IMR-90 (cell line): ENCODE results near the gene ATP2B1. TPM values are rescaled to one million over a fixed set of nuclear protein-coding genes. Genes with fewer than 3 reads are reported as not detected.

ENCODE experiments used
- ATAC-seq: fragments of 200-7000 bp; cut with Tn5 transposase; 2 replicates; pipeline ENCODE4 v1.9.1; 2020; ENCODE audit warnings: low read depth, mild to moderate bottlenecking, moderate library complexity
- BruUV-seq: library from RNA; stranded (reverse); fragments of 400-500 nt; replicated peaks from 2 replicates; lab custom pipeline; 2021; lab: Mats Ljungman, UMichigan
- CTCF ChIA-PET: fragments of 300-600 bp; formaldehyde crosslinking; extraction: SDS; loops from one replicate; lab custom pipeline; 2021; ENCODE audit warnings: antibody characterized with exemption; lab: Yijun Ruan, JAX
- POLR2A ChIA-PET: fragments of 300-600 bp; sonication (Branson Sonifier 250); formaldehyde crosslinking; loops from one replicate; lab custom pipeline; 2022; ENCODE audit warnings: antibody characterized with exemption; ENCODE audit not compliant: unreplicated experiment; lab: Charles Lee
- DNase-seq: peaks from one replicate; pipeline ENCODE4 v3.0.0; 2013
- H2AFZ ChIP-seq: replicated peaks from 2 replicates; pipeline ENCODE3; 2013; ENCODE audit warnings: low read length, mild to moderate bottlenecking; ENCODE audit not compliant: poor library complexity
- H2AK5ac ChIP-seq: 2 replicates; pipeline ENCODE4 v1.6.1; 2013; ENCODE audit warnings: low read depth, low read length, inconsistent platforms
- H2AK9ac ChIP-seq: replicated peaks from 2 replicates; pipeline ENCODE3; 2013; ENCODE audit warnings: mild to moderate bottlenecking, low read depth, low read length, moderate library complexity; ENCODE audit not compliant: poor library complexity
- H2BK120ac ChIP-seq: 2 replicates; pipeline ENCODE4 v1.6.1; 2013; ENCODE audit warnings: low read depth, low read length, inconsistent platforms
- H2BK15ac ChIP-seq: 3 replicates; pipeline ENCODE4 v1.6.1; 2013; ENCODE audit warnings: low read depth, low read length, inconsistent platforms
- H2BK20ac ChIP-seq: 2 replicates; pipeline ENCODE4 v1.6.1; 2013; ENCODE audit warnings: low read depth, mild to moderate bottlenecking, inconsistent platforms, low read length, moderate library complexity
- H2BK5ac ChIP-seq: 2 replicates; pipeline ENCODE4 v1.6.1; 2013; ENCODE audit warnings: mild to moderate bottlenecking, low read depth, low read length, inconsistent platforms; ENCODE audit not compliant: poor library complexity, severe bottlenecking
- H3K14ac ChIP-seq: replicated peaks from 2 replicates; pipeline ENCODE4 v1.6.1; 2013; ENCODE audit warnings: low read depth, low read length, inconsistent platforms
- H3K18ac ChIP-seq: 2 replicates; pipeline ENCODE4 v1.6.1; 2013; ENCODE audit warnings: low read depth, low read length, control low read depth
- H3K23ac ChIP-seq: 2 replicates; pipeline ENCODE4 v1.6.1; 2013; ENCODE audit warnings: low read depth, low read length, inconsistent platforms
- H3K27ac ChIP-seq: 2 replicates; pipeline ENCODE4 v1.5.1; 2013; ENCODE audit warnings: mild to moderate bottlenecking, control low read depth, low read length; ENCODE audit not compliant: insufficient read depth
- H3K27me3 ChIP-seq: 2 replicates; pipeline ENCODE4 v1.6.1; 2013; ENCODE audit warnings: low read length; ENCODE audit not compliant: control insufficient read depth, insufficient read depth
- H3K36me3 ChIP-seq: 2 replicates; pipeline ENCODE4 v1.6.1; 2013; ENCODE audit warnings: low read length, mixed read lengths; ENCODE audit not compliant: control insufficient read depth, insufficient read depth
- H3K4ac ChIP-seq: 2 replicates; pipeline ENCODE4 v1.6.1; 2013; ENCODE audit warnings: low read depth, low read length, inconsistent platforms
- H3K4me1 ChIP-seq: 2 replicates; pipeline ENCODE4 v1.6.1; 2013; ENCODE audit warnings: low read length, mixed read lengths; ENCODE audit not compliant: control insufficient read depth, insufficient read depth
- H3K4me2 ChIP-seq: 2 replicates; pipeline ENCODE4 v1.6.1; 2013; ENCODE audit warnings: low read depth, mild to moderate bottlenecking, control low read depth, low read length, moderate library complexity
- H3K4me3 ChIP-seq: 2 replicates; pipeline ENCODE4 v1.5.1; 2013; ENCODE audit warnings: low read depth, mild to moderate bottlenecking, control low read depth, low read length, moderate library complexity; ENCODE audit not compliant: insufficient read depth
- H3K56ac ChIP-seq: 2 replicates; pipeline ENCODE4 v1.6.1; 2013; ENCODE audit warnings: low read length, inconsistent platforms; ENCODE audit not compliant: insufficient read depth; ENCODE audit errors: extremely low read depth
- H3K79me1 ChIP-seq, 2 experiments: 2 replicates each; pipeline ENCODE4 v1.6.1; 2013; ENCODE audit warnings: low read length in 2 of 2, inconsistent platforms in 1 of 2, low read depth in 1 of 2
- H3K9ac ChIP-seq: 2 replicates; pipeline ENCODE4 v1.6.1; 2013; ENCODE audit warnings: low read depth, low read length, control low read depth
- H3K9me1 ChIP-seq: 2 replicates; pipeline ENCODE4 v1.6.1; 2013; ENCODE audit warnings: low read length, inconsistent platforms; ENCODE audit not compliant: insufficient read depth
- H3K9me3 ChIP-seq: 2 replicates; pipeline ENCODE4 v1.6.1; 2013; ENCODE audit warnings: low read length; ENCODE audit not compliant: control insufficient read depth, insufficient read depth
- H4K20me1 ChIP-seq: 2 replicates; pipeline ENCODE4 v1.6.1; 2013; ENCODE audit warnings: low read length, inconsistent platforms; ENCODE audit not compliant: insufficient read depth
- H4K5ac ChIP-seq: 2 replicates; pipeline ENCODE4 v1.6.1; 2013; ENCODE audit warnings: mild to moderate bottlenecking, low read depth, low read length, control low read depth
- H4K8ac ChIP-seq, 2 experiments: 2 replicates each; pipeline ENCODE4 v1.6.1; 2013; ENCODE audit warnings: low read depth in 2 of 2, low read length in 2 of 2, control low read depth in 1 of 2, inconsistent platforms in 1 of 2
- H4K91ac ChIP-seq: 2 replicates; pipeline ENCODE4 v1.6.1; 2013; ENCODE audit warnings: low read depth, low read length, inconsistent platforms; ENCODE audit not compliant: insufficient read depth
- BHLHE40 ChIP-seq: fragments of 150-350 bp; IDR thresholded peaks from 2 replicates; pipeline ENCODE4 v1.6.1; 2016; ENCODE audit warnings: mild to moderate bottlenecking, low read depth, low read length
- CEBPB ChIP-seq: IDR thresholded peaks from 2 replicates; pipeline ENCODE4 v1.6.1; 2012; ENCODE audit warnings: low read depth, low read length, improper control_type of control experiment
- CHD1 ChIP-seq: IDR thresholded peaks from 2 replicates; pipeline ENCODE4 v1.6.1; 2012; ENCODE audit warnings: low read depth, low read length, improper control_type of control experiment
- CTCF ChIP-seq: conservative IDR thresholded peaks from 2 replicates; pipeline ENCODE4 v1.5.1; 2012; ENCODE audit warnings: mild to moderate bottlenecking, low read depth, low read length, improper control_type of control experiment
- ELK1 ChIP-seq: fragments of 150-350 bp; IDR thresholded peaks from 2 replicates; pipeline ENCODE4 v1.6.1; 2016; ENCODE audit warnings: low read depth, mild to moderate bottlenecking, low read length, moderate library complexity, borderline replicate concordance
- FOS ChIP-seq: fragments of 150-350 bp; IDR thresholded peaks from 2 replicates; pipeline ENCODE4 v1.6.1; 2016; ENCODE audit warnings: low read depth, low read length
- MAFK ChIP-seq: IDR thresholded peaks from 2 replicates; pipeline ENCODE4 v1.6.1; 2012; ENCODE audit warnings: low read depth, low read length, improper control_type of control experiment
- MAZ ChIP-seq: IDR thresholded peaks from 2 replicates; pipeline ENCODE4 v1.6.1; 2012; ENCODE audit warnings: low read depth, mild to moderate bottlenecking, low read length, improper control_type of control experiment, moderate library complexity, borderline replicate concordance
- MXI1 ChIP-seq: IDR thresholded peaks from 2 replicates; pipeline ENCODE4 v1.6.1; 2012; ENCODE audit warnings: low read depth, mild to moderate bottlenecking, low read length, moderate library complexity, borderline replicate concordance
- NFE2L2 ChIP-seq: fragments of 150-350 bp; IDR thresholded peaks from 2 replicates; pipeline ENCODE4 v1.6.1; 2016; ENCODE audit warnings: low read depth, mild to moderate bottlenecking, low read length
- POLR2A ChIP-seq: IDR thresholded peaks from 2 replicates; pipeline ENCODE4 v1.6.1; 2012; ENCODE audit warnings: mild to moderate bottlenecking, low read depth, low read length
- RAD21 ChIP-seq: IDR thresholded peaks from 2 replicates; pipeline ENCODE4 v1.6.1; 2012; ENCODE audit warnings: low read length, improper control_type of control experiment
- RCOR1 ChIP-seq: IDR thresholded peaks from 2 replicates; pipeline ENCODE4 v1.6.1; 2012; ENCODE audit warnings: mild to moderate bottlenecking, low read length, improper control_type of control experiment; ENCODE audit not compliant: insufficient replicate concordance
- RFX5 ChIP-seq: IDR thresholded peaks from 2 replicates; pipeline ENCODE4 v1.8.0; 2012; ENCODE audit warnings: low read depth, mild to moderate bottlenecking, low read length, moderate library complexity
- SMC3 ChIP-seq: fragments of 150-350 bp; IDR thresholded peaks from 2 replicates; pipeline ENCODE4 v1.6.1; 2016; ENCODE audit warnings: low read depth, mild to moderate bottlenecking, antibody characterized with exemption, low read length, moderate library complexity
- USF2 ChIP-seq: fragments of 150-350 bp; IDR thresholded peaks from 2 replicates; pipeline ENCODE4 v1.6.1; 2017; ENCODE audit warnings: mild to moderate bottlenecking, antibody characterized with exemption, low read length, low read depth
- WGBS, 2 experiments: methylation state at CpG; one replicate each; pipeline versions ENCODE4 v1.1.5 to v1.1.7; 2013; ENCODE audit warnings: missing lambda C conversion rate in 2 of 2; ENCODE audit not compliant: insufficient read length in 1 of 2; ENCODE audit errors: extremely low coverage in 2 of 2; 5-methylcytosine and 5-hydroxymethylcytosine counted together
- dilution Hi-C: fragments of 300-500 bp; cut with HindIII; formaldehyde crosslinking; loops from one replicate; pipeline ENCODE4 v1.14.3; 2018; ENCODE audit warnings: low sequenced_read_pairs; ENCODE audit not compliant: unreplicated experiment
- in situ Hi-C: fragments of 300-500 bp; cut with MboI; formaldehyde crosslinking; loops from 3 replicates; pipeline ENCODE4 v1.14.3; 2019; ENCODE audit warnings: low sequenced_read_pairs, inconsistent platforms, mixed read lengths
- intact Hi-C: fragments of 100-400 bp; cut with micrococcal nuclease; formaldehyde crosslinking; loops from 2 replicates; pipeline ENCODE4 v1.10.0; 2022
- polyA plus RNA-seq, 3 experiments: library from polyadenylated mRNA; depleted of rRNA; stranded (reverse); fragments of >200 nt; gene quantifications; 2 replicates each; pipeline ENCODE4 v1.2.3, GENCODE V29; 2012; ENCODE audit warnings: low replicate concordance in 1 of 3
- total RNA-seq: library from RNA; depleted of rRNA; stranded (reverse); fragments of >200 nt; gene quantifications from 2 replicates; pipeline ENCODE4 v1.2.3, GENCODE V29; 2012

ATP2B1 gene
- total and polyA plus RNA-seq, 2 of the 4 experiments (the other 2 are of a cell fraction) = 9.9 to 32.6 TPM

GRCh38 chr12:89650239-89650638 is 58.4 kb downstream of the ATP2B1 start:
- in situ Hi-C loops = no loop called here
- POLR2A ChIA-PET = no interaction called here

More at GRCh38 chr12:89650239-89650638, 58.4 kb downstream of the ATP2B1 start:
- Histone ChIP-seq H3K36me3 (peaks cover 3% of the 10 kb centered on the region), H3K27me3 (no peaks in the 10 kb centered on the region), H3K4me3 (no peak overlapping the region), H3K18ac (no peak overlapping the region), H3K23ac (no peak overlapping the region), H2BK5ac (no peak overlapping the region), H2BK120ac (no peak overlapping the region), H3K9me1 (0 out of 2 replicates have a peak, but pooled peaks cover 3% of the 10 kb centered on the region), H4K91ac (no peak overlapping the region), H3K9ac (no peak overlapping the region), H3K14ac (no peak overlapping the region), H4K5ac (no peak overlapping the region), H3K4ac (no peak overlapping the region), H4K20me1 (peaks cover 4% of the 10 kb centered on the region; the same call in 1 of the 2 replicates), H2AFZ (no peak overlapping the region), H3K4me2 (no peak overlapping the region), H3K4me1 (peaks cover 5% of the 10 kb centered on the region; the same call in 1 of the 2 replicates), H3K79me1 (peaks cover 32 to 60% of the 10 kb centered on the region in 2 experiments), H2AK5ac (no peak overlapping the region), H2BK20ac (no peak overlapping the region), H4K8ac (no peak overlapping the region), H2BK15ac (no peak overlapping the region), H3K27ac (no peak overlapping the region), H2AK9ac (no peak overlapping the region), H3K9me3 (peaks cover 2% of the 10 kb centered on the region; the same call in 1 of the 2 replicates), H3K56ac (no peak overlapping the region)
- intact Hi-C loops = no loop called here
- dilution Hi-C loops = no loop called here
- no CpG with 5 or more reads among the region's 2 CpGs for WGBS, 2 experiments
- TF ChIP-seq CTCF (no peak), BHLHE40 (no peak), RAD21 (no peak), MAFK (no peak), USF2 (no peak), SMC3 (no peak), NFE2L2 (no peak), RFX5 (no peak), CHD1 (no peak), RCOR1 (no peak), MAZ (no peak), MXI1 (no peak), CEBPB (no peak), ELK1 (no peak), FOS (no peak), POLR2A (no peak)
- no TSS peak for BruUV-seq
- ATAC-seq (no peak), DNase-seq (peak; percentile 5)
- CTCF ChIA-PET = no interaction called here
